ENCODE measurements around the gene NAALADL2.
A peak's percentile ranks its signal among the peaks of the same experiment; 100 is the strongest.

Gene NAALADL2

DNA sequence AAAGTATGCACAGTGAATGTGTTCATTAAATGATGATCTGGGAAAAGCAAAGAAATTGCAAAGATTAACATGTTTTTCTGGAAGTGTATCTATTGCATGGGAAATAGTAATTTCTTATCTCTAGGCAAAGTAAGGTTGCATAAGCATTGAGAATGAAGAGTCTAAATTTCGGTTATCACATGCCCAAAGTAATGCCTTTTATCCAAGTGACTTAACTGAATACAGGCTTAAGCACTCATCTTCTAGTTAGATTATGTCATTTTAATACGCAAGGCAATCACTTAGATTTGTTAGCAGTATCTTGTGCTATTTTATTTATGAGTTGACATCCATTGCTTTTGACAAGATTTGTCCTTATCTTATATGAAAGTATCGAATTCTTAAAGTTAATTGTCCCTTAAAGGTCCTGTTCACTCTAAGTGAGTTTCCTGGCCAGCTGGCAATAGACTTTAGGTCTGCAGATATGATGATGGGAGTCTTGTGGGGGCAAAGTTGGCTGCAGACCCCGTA is 100.5 kb downstream of the NAALADL2 start:
- Histone ChIP-seq H3K9ac (ENCODE audit: insufficient read length) (no peak overlapping the region), H3K4me3 (no peak overlapping the region), H3K27ac (no peak overlapping the region), H3K9me3 (ENCODE audit: low read depth, low read length) (no peaks in the 10 kb centered on the region), H3K36me3 (ENCODE audit: insufficient read depth, low read length) (no peaks in the 10 kb centered on the region)
- TF ChIP-seq POLR2AphosphoS5 (IDR thresholded peaks at IDR 0.05; ENCODE audit: borderline replicate concordance, low read depth, low read length) (no peak), EZH2 (IDR thresholded peaks at IDR 0.05) (no peak), FOXP2 (optimal IDR thresholded peaks at IDR 0.05; ENCODE audit: control extremely low read depth, extremely low read length, insufficient read depth) (no peak)
- no peak for DNase-seq (ENCODE audit: low read depth, low spot score)

DNA sequence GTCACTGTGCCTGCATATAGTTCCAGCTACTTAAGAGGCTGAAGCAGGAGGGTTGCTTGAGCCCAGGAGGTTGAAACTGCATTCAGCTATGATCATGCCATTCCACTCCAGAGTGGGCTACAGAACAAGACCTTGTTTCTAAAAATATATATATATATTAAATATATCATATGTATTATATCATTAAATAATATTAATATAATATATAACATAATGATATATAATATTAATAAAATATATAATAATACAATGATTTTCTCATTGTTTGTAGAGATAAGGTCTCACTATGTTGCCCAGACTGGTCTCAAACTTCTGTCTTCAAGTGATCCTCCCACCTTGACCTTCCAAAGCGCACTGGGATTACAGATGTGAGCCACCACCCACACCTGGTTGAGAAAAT is 101.8 kb downstream of the NAALADL2 start:
- DNase-seq (ENCODE audit: low read depth, low spot score): no peak
- Histone ChIP-seq H3K9me3 (ENCODE audit: low read depth, low read length) (no peaks in the 10 kb centered on the region), H3K36me3 (ENCODE audit: insufficient read depth, low read length) (no peaks in the 10 kb centered on the region), H3K4me3 (no peak overlapping the region), H3K9ac (ENCODE audit: insufficient read length) (no peak overlapping the region), H3K27ac (no peak overlapping the region)
- TF ChIP-seq POLR2AphosphoS5 (IDR thresholded peaks at IDR 0.05; ENCODE audit: borderline replicate concordance, low read depth, low read length) (no peak), FOXP2 (optimal IDR thresholded peaks at IDR 0.05; ENCODE audit: control extremely low read depth, extremely low read length, insufficient read depth) (no peak), EZH2 (IDR thresholded peaks at IDR 0.05) (no peak)

- no peak overlapping the region for H3K27ac ChIP-seq
- H3K9ac ChIP-seq (ENCODE audit: insufficient read length): no peak overlapping the region
- no peak for DNase-seq (ENCODE audit: low read depth, low spot score)
- TF ChIP-seq POLR2AphosphoS5 (IDR thresholded peaks at IDR 0.05; ENCODE audit: borderline replicate concordance, low read depth, low read length) (no peak), EZH2 (IDR thresholded peaks at IDR 0.05) (no peak), FOXP2 (optimal IDR thresholded peaks at IDR 0.05; ENCODE audit: control extremely low read depth, extremely low read length, insufficient read depth) (no peak)
- H3K9me3 ChIP-seq (ENCODE audit: low read depth, low read length): no peaks in the 10 kb centered on the region
- H3K4me3 ChIP-seq: no peak overlapping the region
- no peaks in the 10 kb centered on the region for H3K36me3 ChIP-seq (ENCODE audit: insufficient read depth, low read length)
Observed at GRCh38 chr3:174973465-174973864, 114.3 kb downstream of the NAALADL2 start.

DNA sequence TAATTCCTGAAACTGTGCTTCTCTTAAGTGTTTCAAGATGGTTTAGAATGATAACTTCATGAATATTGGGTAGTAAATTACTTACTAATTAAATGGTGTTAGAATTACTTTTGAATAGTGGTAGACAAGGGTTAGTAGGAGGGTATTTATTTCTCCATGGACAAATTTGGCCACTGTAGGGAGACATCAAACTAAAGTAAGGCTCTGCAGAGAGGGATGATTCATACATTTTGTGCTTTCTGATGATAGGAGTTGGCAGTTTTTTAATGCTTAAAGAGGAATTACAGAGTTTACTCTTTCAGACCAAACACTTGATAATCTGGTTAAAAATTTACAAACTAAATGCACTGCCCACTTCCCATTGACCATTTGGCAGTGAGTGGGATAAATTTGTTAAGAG is 127.6 kb downstream of the NAALADL2 start:
- no peak for TF ChIP-seq EZH2 (IDR thresholded peaks at IDR 0.05)
- no peak for TF ChIP-seq FOXP2 (optimal IDR thresholded peaks at IDR 0.05; ENCODE audit: control extremely low read depth, extremely low read length, insufficient read depth)
- no peak for TF ChIP-seq POLR2AphosphoS5 (IDR thresholded peaks at IDR 0.05; ENCODE audit: borderline replicate concordance, low read depth, low read length)
- no peak overlapping the region for H3K9ac ChIP-seq (ENCODE audit: insufficient read length)
- DNase-seq (ENCODE audit: low read depth, low spot score): no peak
- H3K9me3 ChIP-seq (ENCODE audit: low read depth, low read length): no peaks in the 10 kb centered on the region
- no peak overlapping the region for H3K4me3 ChIP-seq
- H3K36me3 ChIP-seq (ENCODE audit: insufficient read depth, low read length): no peaks in the 10 kb centered on the region
- H3K27ac ChIP-seq: no peak overlapping the region

GRCh38 chr3:175001091-175001490 is 142.0 kb downstream of the NAALADL2 start:
- TF ChIP-seq EZH2 (IDR thresholded peaks at IDR 0.05) (no peak), POLR2AphosphoS5 (IDR thresholded peaks at IDR 0.05; ENCODE audit: borderline replicate concordance, low read depth, low read length) (no peak), FOXP2 (optimal IDR thresholded peaks at IDR 0.05; ENCODE audit: control extremely low read depth, extremely low read length, insufficient read depth) (no peak)
- Histone ChIP-seq H3K36me3 (ENCODE audit: insufficient read depth, low read length) (no peaks in the 10 kb centered on the region), H3K9ac (ENCODE audit: insufficient read length) (no peak overlapping the region), H3K9me3 (ENCODE audit: low read depth, low read length) (no peaks in the 10 kb centered on the region), H3K4me3 (no peak overlapping the region), H3K27ac (no peak overlapping the region)
- DNase-seq (ENCODE audit: low read depth, low spot score): no peak

DNA sequence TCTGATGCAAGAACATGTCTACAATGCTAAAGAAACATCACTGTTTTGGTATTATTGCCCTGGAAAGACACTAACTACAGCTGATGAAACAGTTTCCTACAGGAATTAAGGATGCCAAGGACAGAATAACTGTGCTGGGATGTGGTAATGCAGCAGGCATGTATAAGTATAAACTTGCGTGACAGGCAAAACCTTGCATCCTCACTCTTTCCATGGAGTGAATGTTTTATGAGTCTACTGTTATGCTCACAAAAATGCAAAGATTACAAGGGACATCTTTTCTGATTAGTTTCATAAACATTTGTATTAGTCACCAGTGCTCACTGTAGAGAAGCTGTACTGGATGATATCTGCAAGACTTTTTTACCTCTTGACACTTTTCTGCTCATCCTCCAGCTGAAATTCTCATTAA is 143.6 kb downstream of the NAALADL2 start:
- H3K9ac ChIP-seq (ENCODE audit: insufficient read length): no peak overlapping the region
- no peaks in the 10 kb centered on the region for H3K36me3 ChIP-seq (ENCODE audit: insufficient read depth, low read length)
- no peak overlapping the region for H3K27ac ChIP-seq
- TF ChIP-seq FOXP2 (optimal IDR thresholded peaks at IDR 0.05; ENCODE audit: control extremely low read depth, extremely low read length, insufficient read depth): no peak
- no peak for TF ChIP-seq POLR2AphosphoS5 (IDR thresholded peaks at IDR 0.05; ENCODE audit: borderline replicate concordance, low read depth, low read length)
- no peak for TF ChIP-seq EZH2 (IDR thresholded peaks at IDR 0.05)
- DNase-seq (ENCODE audit: low read depth, low spot score): no peak
- no peak overlapping the region for H3K4me3 ChIP-seq
- H3K9me3 ChIP-seq (ENCODE audit: low read depth, low read length): no peaks in the 10 kb centered on the region

- DNase-seq (ENCODE audit: low read depth, low spot score): no peak
- H3K36me3 ChIP-seq (ENCODE audit: insufficient read depth, low read length): no peaks in the 10 kb centered on the region
- no peak overlapping the region for H3K9ac ChIP-seq (ENCODE audit: insufficient read length)
- H3K9me3 ChIP-seq (ENCODE audit: low read depth, low read length): no peaks in the 10 kb centered on the region
- H3K4me3 ChIP-seq: no peak overlapping the region
- H3K27ac ChIP-seq: no peak overlapping the region
- TF ChIP-seq POLR2AphosphoS5 (IDR thresholded peaks at IDR 0.05; ENCODE audit: borderline replicate concordance, low read depth, low read length) (no peak), EZH2 (IDR thresholded peaks at IDR 0.05) (no peak), FOXP2 (optimal IDR thresholded peaks at IDR 0.05; ENCODE audit: control extremely low read depth, extremely low read length, insufficient read depth) (no peak)
Observed at GRCh38 chr3:175003590-175003989, 144.5 kb downstream of the NAALADL2 start.

- Histone ChIP-seq H3K36me3 (ENCODE audit: insufficient read depth, low read length) (no peaks in the 10 kb centered on the region), H3K27ac (no peak overlapping the region; the same call in 1 of the 2 replicates), H3K9ac (ENCODE audit: insufficient read length) (peak overlapping the region; percentile 37), H3K4me3 (no peak overlapping the region), H3K9me3 (ENCODE audit: low read depth, low read length) (no peaks in the 10 kb centered on the region)
- TF ChIP-seq FOXP2 (optimal IDR thresholded peaks at IDR 0.05; ENCODE audit: control extremely low read depth, extremely low read length, insufficient read depth): no peak
- no peak for TF ChIP-seq EZH2 (IDR thresholded peaks at IDR 0.05)
- TF ChIP-seq POLR2AphosphoS5 (IDR thresholded peaks at IDR 0.05; ENCODE audit: borderline replicate concordance, low read depth, low read length): no peak
- DNase-seq (ENCODE audit: low read depth, low spot score): no peak
Observed at GRCh38 chr3:175005193-175005592, 146.1 kb downstream of the NAALADL2 start.

DNA sequence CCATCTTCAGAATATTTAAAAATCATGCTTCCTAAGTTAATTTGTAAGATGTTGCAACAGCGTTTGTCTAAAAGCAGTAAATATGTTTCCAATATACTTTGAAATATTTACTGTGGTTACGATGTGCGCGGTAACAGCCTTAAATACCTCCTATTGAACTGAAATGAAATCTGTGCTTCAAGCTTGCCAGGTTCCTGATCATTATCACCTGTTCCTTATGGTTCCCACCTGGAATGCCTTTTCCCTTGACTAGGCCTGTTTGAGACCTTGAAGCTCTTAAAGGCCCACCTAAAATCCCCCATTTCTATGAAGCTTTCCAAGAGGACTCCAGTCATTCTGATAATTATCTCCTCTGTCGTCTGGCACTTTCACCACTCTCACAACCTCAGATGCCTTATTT is 146.7 kb downstream of the NAALADL2 start:
- no peak overlapping the region for H3K9ac ChIP-seq (ENCODE audit: insufficient read length)
- DNase-seq (ENCODE audit: low read depth, low spot score): peak; percentile 20
- H3K9me3 ChIP-seq (ENCODE audit: low read depth, low read length): no peaks in the 10 kb centered on the region
- H3K36me3 ChIP-seq (ENCODE audit: insufficient read depth, low read length): no peaks in the 10 kb centered on the region
- H3K4me3 ChIP-seq: no peak overlapping the region
- TF ChIP-seq FOXP2 (optimal IDR thresholded peaks at IDR 0.05; ENCODE audit: control extremely low read depth, extremely low read length, insufficient read depth) (no peak), EZH2 (IDR thresholded peaks at IDR 0.05) (no peak), POLR2AphosphoS5 (IDR thresholded peaks at IDR 0.05; ENCODE audit: borderline replicate concordance, low read depth, low read length) (no peak)
- peak overlapping the region; percentile 20; the same call in 1 of the 2 replicates for H3K27ac ChIP-seq
